Measurements from ENCODE around the gene ARHGAP26. TPM values are rescaled to one million over a fixed set of nuclear protein-coding genes. Genes with fewer than 3 reads are reported as not detected.
"Not testable (repeated sequence)": the region's sequence is repeated elsewhere in the genome, so short reads cannot be mapped to it uniquely, and the experiment has no call there.

The ARHGAP26 gene
- polyA plus RNA-seq, 4 donors = 7.6 to 31.7 (median 11.5) TPM

DNA sequence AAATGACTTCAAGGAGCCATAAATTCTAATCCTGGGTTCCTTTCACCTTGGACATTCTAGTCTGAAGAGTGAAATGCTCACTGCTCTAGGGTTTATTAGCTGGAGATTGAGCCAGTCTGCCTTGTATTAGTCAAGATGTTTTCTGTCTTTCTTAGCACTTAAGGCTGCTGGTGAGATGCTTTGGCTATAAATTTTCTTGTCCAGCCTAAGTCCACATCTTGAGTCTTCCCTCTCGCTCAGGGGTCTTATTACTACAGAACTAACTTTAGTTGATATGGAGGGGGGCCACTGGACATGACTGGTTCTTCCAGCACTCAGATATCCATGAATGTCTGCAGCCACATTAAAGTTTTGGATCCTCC, 316.4 kb downstream of the ARHGAP26 start:
- Histone ChIP-seq H3K4me1 (ENCODE audit: control insufficient read depth in 3 of 3, insufficient read depth in 2 of 3, low read depth in 1 of 3, low read length in 2 of 3) (peaks cover 0 to 3% (median 2%) of the 10 kb centered on the region in 3 donors), H3K27ac (ENCODE audit: low read depth in 1 of 3, low read length in 2 of 3) (no peak overlapping the region), H3K36me3 (ENCODE audit: control insufficient read depth in 3 of 3, insufficient read depth in 2 of 3, low read depth in 1 of 3, low read length in 3 of 3) (peaks cover 0 to 6% (median 0%) of the 10 kb centered on the region in 3 donors), H3K4me3 (ENCODE audit: low read depth in 1 of 3, low read length in 3 of 3) (no peak overlapping the region), H3K27me3 (ENCODE audit: control insufficient read depth in 3 of 3, insufficient read depth in 3 of 3, low read length in 3 of 3) (no peaks in the 10 kb centered on the region), H3K9me3 (ENCODE audit: control insufficient read depth in 2 of 2, insufficient read depth in 1 of 2, low read depth in 1 of 2, low read length in 1 of 2) (peaks cover 0 to 3% of the 10 kb centered on the region in 2 donors)
- DNase-seq (no peak), FAIRE-seq (no peak)
- WGBS, 3 donors = 95 to 100% (median 100%) methylated on average over 1 of the region's 1 CpG

GRCh38 chr5:143086908-143087637, 316.9 kb downstream of the ARHGAP26 start:
- no peak for FAIRE-seq
- peaks cover 0 to 6% (median 0%) of the 10 kb centered on the region in 3 donors for H3K36me3 ChIP-seq (ENCODE audit: control insufficient read depth in 3 of 3, insufficient read depth in 2 of 3, low read depth in 1 of 3, low read length in 3 of 3)
- H3K27ac ChIP-seq (ENCODE audit: low read depth in 1 of 3, low read length in 2 of 3) = no peak overlapping the region
- H3K4me3 ChIP-seq (ENCODE audit: low read depth in 1 of 3, low read length in 3 of 3) = no peak overlapping the region
- peaks cover 0 to 3% of the 10 kb centered on the region in 2 donors for H3K9me3 ChIP-seq (ENCODE audit: control insufficient read depth in 2 of 2, insufficient read depth in 1 of 2, low read depth in 1 of 2, low read length in 1 of 2)
- DNase-seq = no peak
- WGBS, 3 donors = 90 to 93% (median 90%) methylated on average over 5 of the region's 5 CpGs
- H3K4me1 ChIP-seq (ENCODE audit: control insufficient read depth in 3 of 3, insufficient read depth in 2 of 3, low read depth in 1 of 3, low read length in 2 of 3) = peaks cover 0 to 3% (median 2%) of the 10 kb centered on the region in 3 donors
- no peaks in the 10 kb centered on the region for H3K27me3 ChIP-seq (ENCODE audit: control insufficient read depth in 3 of 3, insufficient read depth in 3 of 3, low read length in 3 of 3)

GRCh38 chr5:143088702-143089101, 318.5 kb downstream of the ARHGAP26 start:
- not testable (repeated sequence) for H3K4me3 ChIP-seq (ENCODE audit: low read depth in 1 of 3, low read length in 3 of 3); FAIRE-seq; H3K9me3 ChIP-seq (ENCODE audit: control insufficient read depth in 2 of 2, insufficient read depth in 1 of 2, low read depth in 1 of 2, low read length in 1 of 2); H3K27me3 ChIP-seq (ENCODE audit: control insufficient read depth in 3 of 3, insufficient read depth in 3 of 3, low read length in 3 of 3); H3K4me1 ChIP-seq (ENCODE audit: control insufficient read depth in 3 of 3, insufficient read depth in 2 of 3, low read depth in 1 of 3, low read length in 2 of 3); H3K27ac ChIP-seq (ENCODE audit: low read depth in 1 of 3, low read length in 2 of 3); DNase-seq; H3K36me3 ChIP-seq (ENCODE audit: control insufficient read depth in 3 of 3, insufficient read depth in 2 of 3, low read depth in 1 of 3, low read length in 3 of 3)
- WGBS, 3 donors = 86 to 95% (median 94%) methylated on average over 11 of the region's 11 CpGs

DNA sequence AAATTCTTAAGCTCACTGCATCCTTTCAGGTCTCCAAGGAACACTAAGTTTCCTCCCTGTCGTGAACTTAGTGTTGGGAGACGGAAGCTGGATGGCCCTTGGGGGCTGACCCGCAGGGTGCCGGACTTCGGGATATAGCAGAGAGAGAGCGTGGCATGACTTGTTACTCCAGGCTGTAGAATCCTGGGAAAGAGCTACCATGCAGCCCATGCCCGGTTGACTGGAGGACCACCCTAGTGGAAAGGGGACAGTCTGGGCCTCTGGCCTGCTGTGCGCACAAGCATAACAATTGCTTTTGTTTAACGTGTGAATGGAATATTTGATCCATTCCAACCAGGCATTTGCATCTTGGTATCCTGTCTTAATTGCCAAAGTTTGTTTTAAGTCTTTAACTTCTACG, 319.9 kb downstream of the ARHGAP26 start:
- H3K4me3 ChIP-seq (ENCODE audit: low read depth in 1 of 3, low read length in 3 of 3); H3K4me1 ChIP-seq (ENCODE audit: control insufficient read depth in 3 of 3, insufficient read depth in 2 of 3, low read depth in 1 of 3, low read length in 2 of 3); H3K27me3 ChIP-seq (ENCODE audit: control insufficient read depth in 3 of 3, insufficient read depth in 3 of 3, low read length in 3 of 3); H3K27ac ChIP-seq (ENCODE audit: low read depth in 1 of 3, low read length in 2 of 3); H3K9me3 ChIP-seq (ENCODE audit: control insufficient read depth in 2 of 2, insufficient read depth in 1 of 2, low read depth in 1 of 2, low read length in 1 of 2); FAIRE-seq; DNase-seq; H3K36me3 ChIP-seq (ENCODE audit: control insufficient read depth in 3 of 3, insufficient read depth in 2 of 3, low read depth in 1 of 3, low read length in 3 of 3): not testable (repeated sequence)
- WGBS, 3 donors = 92 to 98% (median 97%) methylated on average over 10 of the region's 10 CpGs

GRCh38 chr5:143092711-143093451, 322.7 kb downstream of the ARHGAP26 start:
- H3K27me3 ChIP-seq (ENCODE audit: control insufficient read depth in 3 of 3, insufficient read depth in 3 of 3, low read length in 3 of 3); H3K36me3 ChIP-seq (ENCODE audit: control insufficient read depth in 3 of 3, insufficient read depth in 2 of 3, low read depth in 1 of 3, low read length in 3 of 3); H3K27ac ChIP-seq (ENCODE audit: low read depth in 1 of 3, low read length in 2 of 3); H3K4me1 ChIP-seq (ENCODE audit: control insufficient read depth in 3 of 3, insufficient read depth in 2 of 3, low read depth in 1 of 3, low read length in 2 of 3); H3K9me3 ChIP-seq (ENCODE audit: control insufficient read depth in 2 of 2, insufficient read depth in 1 of 2, low read depth in 1 of 2, low read length in 1 of 2); H3K4me3 ChIP-seq (ENCODE audit: low read depth in 1 of 3, low read length in 3 of 3); FAIRE-seq; DNase-seq: not testable (repeated sequence)
- 93 to 96% (median 95%) methylated on average over 8 of the region's 8 CpGs for WGBS, 3 donors

DNA sequence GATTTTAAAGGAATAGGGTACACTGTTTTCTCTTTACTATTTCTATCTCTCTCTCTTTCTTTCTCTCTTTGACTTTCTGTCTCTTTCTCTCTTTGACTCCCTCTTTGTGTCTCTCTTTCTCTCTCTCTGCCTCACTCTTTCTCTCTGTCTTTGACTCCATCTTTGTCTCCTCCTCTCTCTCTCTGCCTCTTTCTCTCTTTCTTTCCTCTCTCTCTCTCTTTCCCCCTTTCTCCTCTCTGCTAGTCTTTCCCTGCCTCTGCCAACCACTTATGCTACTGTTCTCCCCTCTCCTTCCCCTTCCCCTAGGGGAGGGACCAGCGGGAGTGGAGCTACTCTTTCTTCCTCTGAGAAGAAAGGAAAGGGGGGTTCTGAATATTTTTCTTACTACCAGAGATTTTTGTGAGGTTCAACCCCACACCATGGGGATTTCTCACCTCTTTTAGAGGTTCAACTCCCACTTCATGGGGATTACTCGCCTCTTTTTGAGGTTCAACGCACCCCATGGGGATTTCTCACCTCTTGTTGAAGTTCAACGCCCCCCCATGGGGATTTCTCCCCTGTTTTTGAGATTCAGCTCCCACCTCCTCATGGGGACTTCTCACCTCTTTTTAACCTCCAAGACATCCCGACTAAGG, 323.4 kb downstream of the ARHGAP26 start:
- Histone ChIP-seq H3K4me1 (ENCODE audit: control insufficient read depth in 3 of 3, insufficient read depth in 2 of 3, low read depth in 1 of 3, low read length in 2 of 3) (no peaks in the 10 kb centered on the region), H3K9me3 (ENCODE audit: control insufficient read depth in 2 of 2, insufficient read depth in 1 of 2, low read depth in 1 of 2, low read length in 1 of 2) (no peaks in the 10 kb centered on the region), H3K27me3 (ENCODE audit: control insufficient read depth in 3 of 3, insufficient read depth in 3 of 3, low read length in 3 of 3) (no peaks in the 10 kb centered on the region), H3K4me3 (ENCODE audit: low read depth in 1 of 3, low read length in 3 of 3) (peak overlapping the region in 1 of 3 donors; percentile 20), H3K27ac (ENCODE audit: low read depth in 1 of 3, low read length in 2 of 3) (no peak overlapping the region), H3K36me3 (ENCODE audit: control insufficient read depth in 3 of 3, insufficient read depth in 2 of 3, low read depth in 1 of 3, low read length in 3 of 3) (peaks cover 0 to 2% (median 0%) of the 10 kb centered on the region in 3 donors)
- no peak for DNase-seq
- 74 to 89% (median 89%) methylated on average over 5 of the region's 5 CpGs for WGBS, 3 donors
- FAIRE-seq = no peak

DNA sequence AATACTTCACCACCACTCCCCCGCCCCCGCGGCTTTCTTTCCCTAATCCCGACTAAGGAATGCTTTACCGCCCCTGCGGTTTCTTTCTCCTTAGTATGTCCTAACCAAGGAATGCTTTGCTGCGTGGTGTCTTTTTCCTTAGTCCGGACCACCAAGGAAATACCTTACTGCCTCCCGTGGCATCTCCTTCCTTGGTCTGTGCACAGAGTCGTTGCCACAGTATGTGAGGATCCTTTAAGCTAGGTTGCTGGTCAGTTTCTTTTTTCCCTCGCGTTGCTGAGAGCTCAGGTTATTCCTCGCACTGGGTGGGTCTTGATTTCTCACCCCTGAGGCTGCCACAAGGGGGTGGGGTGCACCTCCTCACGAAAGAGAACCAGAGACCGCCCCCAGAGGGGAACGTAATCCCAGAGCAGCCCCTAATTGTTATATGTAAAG, 323.9 kb downstream of the ARHGAP26 start:
- no peak for FAIRE-seq
- no peaks in the 10 kb centered on the region for H3K4me1 ChIP-seq (ENCODE audit: control insufficient read depth in 3 of 3, insufficient read depth in 2 of 3, low read depth in 1 of 3, low read length in 2 of 3)
- H3K36me3 ChIP-seq (ENCODE audit: control insufficient read depth in 3 of 3, insufficient read depth in 2 of 3, low read depth in 1 of 3, low read length in 3 of 3) = peaks cover 0 to 2% (median 0%) of the 10 kb centered on the region in 3 donors
- peak overlapping the region in 1 of 3 donors; percentile 20 for H3K4me3 ChIP-seq (ENCODE audit: low read depth in 1 of 3, low read length in 3 of 3)
- no peaks in the 10 kb centered on the region for H3K9me3 ChIP-seq (ENCODE audit: control insufficient read depth in 2 of 2, insufficient read depth in 1 of 2, low read depth in 1 of 2, low read length in 1 of 2)
- H3K27ac ChIP-seq (ENCODE audit: low read depth in 1 of 3, low read length in 2 of 3) = no peak overlapping the region
- no peaks in the 10 kb centered on the region for H3K27me3 ChIP-seq (ENCODE audit: control insufficient read depth in 3 of 3, insufficient read depth in 3 of 3, low read length in 3 of 3)
- WGBS, 3 donors = 73 to 92% (median 89%) methylated on average over 16 of the region's 16 CpGs
- no peak for DNase-seq

DNA sequence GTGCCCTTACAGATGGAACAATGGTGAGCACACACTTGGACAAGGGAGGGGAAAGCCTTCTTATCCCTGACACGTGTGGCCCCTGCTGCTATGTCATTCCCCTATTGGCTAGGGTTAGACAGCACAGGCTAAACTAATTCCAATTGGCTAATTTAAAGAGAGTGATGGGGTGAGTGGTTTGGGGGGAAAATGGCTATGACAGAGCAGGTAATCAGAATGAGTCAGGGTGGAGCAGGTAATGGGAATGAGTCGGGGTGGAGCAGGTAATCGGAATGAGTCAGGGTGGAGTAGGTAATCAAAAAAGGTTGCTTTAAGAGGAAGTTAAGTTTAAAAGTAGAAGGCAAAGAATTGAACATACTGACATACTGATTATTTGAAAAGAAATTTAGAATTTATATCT, 324.4 kb downstream of the ARHGAP26 start:
- H3K4me3 ChIP-seq (ENCODE audit: low read depth in 1 of 3, low read length in 3 of 3); H3K4me1 ChIP-seq (ENCODE audit: control insufficient read depth in 3 of 3, insufficient read depth in 2 of 3, low read depth in 1 of 3, low read length in 2 of 3); FAIRE-seq; H3K36me3 ChIP-seq (ENCODE audit: control insufficient read depth in 3 of 3, insufficient read depth in 2 of 3, low read depth in 1 of 3, low read length in 3 of 3); H3K27me3 ChIP-seq (ENCODE audit: control insufficient read depth in 3 of 3, insufficient read depth in 3 of 3, low read length in 3 of 3); H3K27ac ChIP-seq (ENCODE audit: low read depth in 1 of 3, low read length in 2 of 3); H3K9me3 ChIP-seq (ENCODE audit: control insufficient read depth in 2 of 2, insufficient read depth in 1 of 2, low read depth in 1 of 2, low read length in 1 of 2); DNase-seq: not testable (repeated sequence)
- WGBS, 3 donors = 26 to 59% (median 48%) methylated on average over 3 of the region's 3 CpGs
